ENCODE results near the gene SPIRE1. TPM values are rescaled to one million over a fixed set of nuclear protein-coding genes. Genes with fewer than 3 reads are reported as not detected.
A peak's percentile ranks its signal among the peaks of the same experiment; 100 is the strongest.

Gene SPIRE1
- total RNA-seq, 1 donor from 2014 or later: 34.9 TPM

DNA sequence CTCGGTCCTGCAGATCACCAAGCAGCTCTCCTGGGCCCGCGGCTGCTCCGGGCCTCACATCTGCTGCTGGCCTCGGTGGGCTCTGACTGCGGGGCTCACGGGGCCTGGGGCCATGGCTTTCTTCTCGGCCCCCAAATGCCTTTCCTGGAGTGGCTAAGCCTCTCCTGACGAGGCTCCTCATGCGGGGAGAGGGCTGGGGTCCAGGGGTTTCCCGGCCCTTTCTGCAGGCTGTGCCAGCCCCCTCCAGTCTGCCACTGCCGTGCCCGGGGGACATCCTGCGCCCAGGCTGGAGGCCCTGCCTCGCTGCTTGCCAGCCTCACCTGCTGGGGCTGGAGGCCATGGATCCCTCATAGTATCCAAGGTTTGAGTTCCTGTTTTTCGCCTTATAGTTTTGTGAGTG is 226.3 kb downstream of the SPIRE1 start:
- Mint-ChIP-seq H3K4me1 (peaks cover 6% of the 10 kb centered on the region), H3K9me3 (no peaks in the 10 kb centered on the region), H3K36me3 (ENCODE audit: low read depth) (peaks cover 23% of the 10 kb centered on the region), H3K4me3 (no peak overlapping the region), H3K27me3 (ENCODE audit: low read depth) (no peaks in the 10 kb centered on the region), H3K27ac (ENCODE audit: unreplicated experiment) (no peak overlapping the region)
- TF ChIP-seq, protein P1, sequence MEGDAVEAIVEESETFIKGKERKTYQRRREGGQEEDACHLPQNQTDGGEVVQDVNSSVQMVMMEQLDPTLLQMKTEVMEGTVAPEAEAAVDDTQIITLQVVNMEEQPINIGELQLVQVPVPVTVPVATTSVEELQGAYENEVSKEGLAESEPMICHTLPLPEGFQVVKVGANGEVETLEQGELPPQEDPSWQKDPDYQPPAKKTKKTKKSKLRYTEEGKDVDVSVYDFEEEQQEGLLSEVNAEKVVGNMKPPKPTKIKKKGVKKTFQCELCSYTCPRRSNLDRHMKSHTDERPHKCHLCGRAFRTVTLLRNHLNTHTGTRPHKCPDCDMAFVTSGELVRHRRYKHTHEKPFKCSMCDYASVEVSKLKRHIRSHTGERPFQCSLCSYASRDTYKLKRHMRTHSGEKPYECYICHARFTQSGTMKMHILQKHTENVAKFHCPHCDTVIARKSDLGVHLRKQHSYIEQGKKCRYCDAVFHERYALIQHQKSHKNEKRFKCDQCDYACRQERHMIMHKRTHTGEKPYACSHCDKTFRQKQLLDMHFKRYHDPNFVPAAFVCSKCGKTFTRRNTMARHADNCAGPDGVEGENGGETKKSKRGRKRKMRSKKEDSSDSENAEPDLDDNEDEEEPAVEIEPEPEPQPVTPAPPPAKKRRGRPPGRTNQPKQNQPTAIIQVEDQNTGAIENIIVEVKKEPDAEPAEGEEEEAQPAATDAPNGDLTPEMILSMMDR (conservative IDR thresholded peaks at IDR 0.05): no peak
- DNase-seq (ENCODE audit: low read depth, low spot score): no peak

DNA sequence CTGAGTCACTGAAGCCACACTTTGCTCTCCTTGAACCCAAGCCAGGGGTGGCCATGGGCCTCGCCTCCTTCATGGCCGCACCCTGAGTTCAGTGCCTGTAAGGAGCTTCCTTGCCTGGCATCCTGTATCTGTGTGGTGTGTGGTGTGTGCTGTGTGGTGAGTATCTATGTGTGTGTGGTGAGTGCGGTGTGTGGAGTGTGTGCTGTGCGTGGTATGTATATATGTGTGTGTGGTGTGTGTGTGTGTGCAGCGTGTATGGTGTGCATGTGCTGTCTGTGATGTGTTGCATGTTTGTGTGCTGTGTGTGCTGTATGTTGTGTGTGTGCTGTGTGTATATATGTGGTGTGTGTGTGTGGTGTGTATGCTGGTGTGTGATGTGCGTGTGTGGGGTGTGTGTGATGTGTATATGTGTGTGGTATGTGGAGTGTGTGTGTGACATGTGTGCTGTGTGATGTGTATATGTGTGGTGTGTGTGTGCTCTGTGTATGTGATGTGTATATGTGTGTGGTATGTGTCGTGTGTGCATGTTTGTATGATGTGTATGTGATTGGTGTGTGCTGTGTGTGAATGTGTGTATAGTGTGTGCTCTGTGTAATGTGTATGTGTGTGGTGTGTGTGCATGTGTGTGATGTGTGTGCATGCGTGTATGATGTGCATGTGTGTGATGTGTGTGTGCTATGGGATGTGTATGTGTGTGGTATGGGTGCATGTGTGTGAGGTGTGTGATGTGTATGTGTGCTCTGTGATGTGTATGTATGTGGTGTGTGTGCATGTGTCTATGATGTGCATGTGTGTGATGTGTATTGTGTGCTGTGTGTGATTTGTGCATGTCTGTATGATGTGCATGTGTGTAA is 227.5 kb downstream of the SPIRE1 start:
- H3K4me3 Mint-ChIP-seq: no peak overlapping the region
- H3K27ac Mint-ChIP-seq (ENCODE audit: unreplicated experiment): no peak overlapping the region
- no peak for DNase-seq (ENCODE audit: low read depth, low spot score)
- TF ChIP-seq, protein P1 (conservative IDR thresholded peaks at IDR 0.05): no peak
- H3K36me3 Mint-ChIP-seq (ENCODE audit: low read depth): peaks cover 16% of the 10 kb centered on the region
- H3K9me3 Mint-ChIP-seq: no peaks in the 10 kb centered on the region
- no peaks in the 10 kb centered on the region for H3K27me3 Mint-ChIP-seq (ENCODE audit: low read depth)
- H3K4me1 Mint-ChIP-seq: peaks cover 6% of the 10 kb centered on the region

DNA sequence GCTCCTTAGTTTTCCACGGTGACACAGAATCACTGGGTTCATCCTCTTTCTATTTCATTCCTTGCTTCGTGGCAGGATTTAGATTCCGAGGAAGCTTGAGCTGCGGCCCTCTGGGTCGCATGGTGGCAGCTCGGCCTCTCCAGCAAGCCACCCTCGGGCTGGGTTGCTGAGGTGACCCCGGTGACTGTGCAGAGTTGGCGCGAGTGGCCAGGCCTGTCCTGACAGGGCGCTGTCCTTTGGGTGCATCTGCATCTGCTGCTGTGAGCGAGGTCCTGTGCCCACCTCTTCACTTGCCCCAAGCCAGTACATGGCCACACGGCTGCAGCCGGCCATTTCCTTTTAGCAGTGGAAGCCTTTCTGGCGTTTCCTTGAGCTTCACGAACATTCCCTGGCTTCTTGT is 228.4 kb downstream of the SPIRE1 start:
- no peak overlapping the region for H3K4me3 Mint-ChIP-seq

DNA sequence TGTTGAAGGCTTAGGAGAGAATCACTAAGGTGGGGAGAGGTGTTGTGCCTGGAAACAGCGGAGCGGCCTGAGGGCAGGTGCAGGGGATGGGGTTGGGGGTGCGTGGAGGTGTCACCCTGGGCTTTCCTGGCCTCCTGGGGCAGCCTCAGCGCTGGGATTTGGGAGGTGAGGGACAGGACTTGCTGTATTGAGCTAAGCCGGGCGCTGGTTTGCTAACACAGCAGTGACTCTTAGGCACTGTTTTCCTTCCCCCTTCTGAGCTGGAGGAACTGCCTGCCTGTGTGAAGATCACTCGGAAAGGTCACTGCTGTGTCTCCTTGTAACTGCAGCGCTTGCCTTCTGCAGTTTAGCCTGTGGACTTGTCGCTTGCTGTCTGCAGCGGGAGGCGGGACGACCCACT is 229.0 kb downstream of the SPIRE1 start:
- Mint-ChIP-seq H3K4me1 (no peaks in the 10 kb centered on the region), H3K9me3 (no peaks in the 10 kb centered on the region), H3K27ac (ENCODE audit: unreplicated experiment) (no peak overlapping the region), H3K27me3 (ENCODE audit: low read depth) (no peaks in the 10 kb centered on the region), H3K4me3 (no peak overlapping the region), H3K36me3 (ENCODE audit: low read depth) (peaks cover 9% of the 10 kb centered on the region)
- TF ChIP-seq, protein P1 (conservative IDR thresholded peaks at IDR 0.05): no peak
- no peak for DNase-seq (ENCODE audit: low read depth, low spot score)

More for the DNA sequence above, 228.4 kb downstream of the SPIRE1 start:
- no peak overlapping the region for H3K27ac Mint-ChIP-seq (ENCODE audit: unreplicated experiment)
- peaks cover 2% of the 10 kb centered on the region for H3K4me1 Mint-ChIP-seq
- DNase-seq (ENCODE audit: low read depth, low spot score): no peak
- no peaks in the 10 kb centered on the region for H3K9me3 Mint-ChIP-seq
- no peaks in the 10 kb centered on the region for H3K27me3 Mint-ChIP-seq (ENCODE audit: low read depth)
- H3K36me3 Mint-ChIP-seq (ENCODE audit: low read depth): peaks cover 13% of the 10 kb centered on the region
- TF ChIP-seq, protein P1 (conservative IDR thresholded peaks at IDR 0.05): no peak

DNA sequence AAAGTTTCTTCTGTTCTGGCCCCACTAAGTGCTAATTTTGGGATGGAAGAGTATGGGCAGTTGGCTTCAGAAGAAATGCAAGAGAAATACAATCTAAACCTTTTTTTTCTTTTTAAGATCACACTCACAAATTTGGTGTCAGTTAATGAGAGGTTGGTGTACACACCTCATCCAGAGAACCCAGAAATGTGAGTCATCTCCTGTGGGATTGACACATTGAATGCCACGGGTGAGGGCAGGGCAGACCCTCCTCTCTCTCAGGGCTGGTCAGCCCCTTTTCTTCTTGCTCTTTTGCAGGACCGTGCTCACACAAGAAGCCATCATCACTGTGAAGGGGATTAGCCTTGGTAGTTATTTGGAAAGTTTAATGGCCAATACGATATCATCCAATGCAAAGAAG is 231.0 kb downstream of the SPIRE1 start:
- Mint-ChIP-seq H3K9me3 (no peaks in the 10 kb centered on the region), H3K4me3 (no peak overlapping the region), H3K4me1 (no peaks in the 10 kb centered on the region), H3K27me3 (ENCODE audit: low read depth) (no peaks in the 10 kb centered on the region), H3K36me3 (ENCODE audit: low read depth) (peaks cover 3% of the 10 kb centered on the region), H3K27ac (ENCODE audit: unreplicated experiment) (peak overlapping the region; percentile 75)
- DNase-seq (ENCODE audit: low read depth, low spot score): no peak
- TF ChIP-seq, protein P1 (conservative IDR thresholded peaks at IDR 0.05): no peak
